ENCODE results near the gene CELF4.

CELF4 gene

GRCh38 chr18:37536656-37537055, 28.9 kb downstream of the CELF4 start:
- TF ChIP-seq TCF12 (IDR thresholded peaks at IDR 0.05; ENCODE audit: low read depth) = no peak
- TF ChIP-seq REST (IDR thresholded peaks at IDR 0.05; ENCODE audit: low read depth) = no peak
- no peak for TF ChIP-seq CREB1 (IDR thresholded peaks at IDR 0.05; ENCODE audit: low read depth)
- no peak for TF ChIP-seq MAX (IDR thresholded peaks at IDR 0.05)

DNA sequence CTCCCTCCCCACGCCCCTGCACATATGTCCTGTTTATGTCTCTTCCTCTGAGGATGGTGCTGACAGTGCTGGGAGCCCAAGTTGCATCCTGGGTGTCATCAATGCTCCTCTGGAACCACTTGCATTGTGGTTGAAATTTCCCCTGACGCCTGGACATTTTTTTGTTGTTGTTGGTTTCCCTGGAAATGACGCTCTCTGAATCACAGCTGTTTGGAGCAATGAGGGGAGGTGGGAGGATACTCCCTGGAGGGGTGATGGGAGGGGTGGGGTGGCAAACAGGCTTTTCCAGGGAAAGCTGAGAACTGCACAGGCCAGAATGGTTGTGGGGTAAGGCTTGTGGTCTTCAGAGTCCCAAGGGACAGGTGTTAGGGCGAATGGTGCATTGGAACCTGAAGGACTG, 29.6 kb downstream of the CELF4 start:
- TF ChIP-seq FOXM1 (IDR thresholded peaks at IDR 0.05; ENCODE audit: borderline replicate concordance, low read depth) = no peak

DNA sequence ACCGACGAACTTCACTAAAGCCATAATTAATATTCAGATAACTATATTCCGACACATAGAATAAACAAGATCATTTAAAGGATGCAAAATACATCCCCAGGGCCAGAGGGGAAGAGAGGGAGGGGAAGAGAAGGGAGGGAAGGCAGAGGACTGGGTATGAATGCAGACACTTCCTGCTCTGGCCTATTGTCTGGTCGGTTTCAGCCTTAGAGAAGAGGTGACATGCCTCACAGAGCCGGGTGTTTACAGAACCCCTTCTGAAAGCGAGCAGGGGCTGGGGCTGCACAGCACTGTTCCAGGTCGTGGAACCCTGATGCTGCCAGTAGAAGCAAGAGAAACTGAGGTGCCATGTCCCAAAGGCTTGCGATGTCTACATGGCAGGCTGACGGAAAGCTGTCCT, 31.0 kb downstream of the CELF4 start:
- TF ChIP-seq FOXM1 (IDR thresholded peaks at IDR 0.05; ENCODE audit: borderline replicate concordance, low read depth) (no peak), EGR1 (IDR thresholded peaks at IDR 0.05) (no peak), CREB1 (IDR thresholded peaks at IDR 0.05; ENCODE audit: low read depth) (no peak), USF1 (IDR thresholded peaks at IDR 0.05) (no peak), REST (IDR thresholded peaks at IDR 0.05; ENCODE audit: low read depth) (no peak), CEBPB (IDR thresholded peaks at IDR 0.05) (no peak), TAF1 (IDR thresholded peaks at IDR 0.05; ENCODE audit: low read depth) (no peak), RAD21 (IDR thresholded peaks at IDR 0.05; ENCODE audit: low read depth) (no peak), ZBTB7A (IDR thresholded peaks at IDR 0.05; ENCODE audit: low read depth) (no peak), TEAD4 (IDR thresholded peaks at IDR 0.05) (no peak)

GRCh38 chr18:37533647-37534584, 31.7 kb downstream of the CELF4 start:
- TF ChIP-seq USF1 (IDR thresholded peaks at IDR 0.05) (no peak), REST (IDR thresholded peaks at IDR 0.05; ENCODE audit: low read depth) (no peak), TCF12 (IDR thresholded peaks at IDR 0.05; ENCODE audit: low read depth) (no peak), TEAD4 (IDR thresholded peaks at IDR 0.05) (no peak), YY1 (IDR thresholded peaks at IDR 0.05; ENCODE audit: low read depth) (no peak), CEBPB (IDR thresholded peaks at IDR 0.05) (no peak), ZBTB7A (IDR thresholded peaks at IDR 0.05; ENCODE audit: low read depth) (no peak), EP300 (IDR thresholded peaks at IDR 0.05; ENCODE audit: borderline replicate concordance) (no peak), RAD21 (IDR thresholded peaks at IDR 0.05; ENCODE audit: low read depth) (no peak), MAX (IDR thresholded peaks at IDR 0.05) (no peak), FOXM1 (IDR thresholded peaks at IDR 0.05; ENCODE audit: borderline replicate concordance, low read depth) (no peak), EGR1 (IDR thresholded peaks at IDR 0.05) (no peak), CREB1 (IDR thresholded peaks at IDR 0.05; ENCODE audit: low read depth) (no peak), NFIC (IDR thresholded peaks at IDR 0.05) (no peak), TAF1 (IDR thresholded peaks at IDR 0.05; ENCODE audit: low read depth) (no peak)

DNA sequence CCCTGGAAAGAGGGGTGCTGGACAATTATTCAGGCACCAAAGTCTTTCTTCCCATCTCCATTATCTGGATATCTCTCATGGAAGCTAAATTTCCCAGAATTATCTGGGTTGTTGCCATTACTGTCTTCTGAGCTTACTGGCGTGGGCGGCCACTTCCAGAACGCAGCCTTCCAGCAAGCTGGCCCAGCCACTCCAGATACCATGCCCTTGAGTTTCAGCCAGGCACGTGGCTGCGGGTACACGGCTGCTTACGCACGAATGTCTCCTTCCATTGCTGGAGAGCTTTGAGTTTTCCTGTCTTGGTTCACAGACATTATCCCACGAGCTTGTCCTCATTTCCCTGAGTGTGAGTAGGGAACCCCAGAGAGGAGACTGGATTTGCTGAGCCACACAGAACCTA, 32.7 kb downstream of the CELF4 start:
- no peak for TF ChIP-seq ZBTB7A (IDR thresholded peaks at IDR 0.05; ENCODE audit: low read depth)
- TF ChIP-seq TAF1 (IDR thresholded peaks at IDR 0.05; ENCODE audit: low read depth) = no peak
- no peak for TF ChIP-seq FOXM1 (IDR thresholded peaks at IDR 0.05; ENCODE audit: borderline replicate concordance, low read depth)
- no peak for TF ChIP-seq YY1 (IDR thresholded peaks at IDR 0.05; ENCODE audit: low read depth)
- TF ChIP-seq RAD21 (IDR thresholded peaks at IDR 0.05; ENCODE audit: low read depth) = no peak
- no peak for TF ChIP-seq MAX (IDR thresholded peaks at IDR 0.05)
- TF ChIP-seq TEAD4 (IDR thresholded peaks at IDR 0.05) = no peak
- no peak for TF ChIP-seq CREB1 (IDR thresholded peaks at IDR 0.05; ENCODE audit: low read depth)
- TF ChIP-seq REST (IDR thresholded peaks at IDR 0.05; ENCODE audit: low read depth) = no peak
- TF ChIP-seq EP300 (IDR thresholded peaks at IDR 0.05; ENCODE audit: borderline replicate concordance) = no peak
- TF ChIP-seq EGR1 (IDR thresholded peaks at IDR 0.05) = no peak
- TF ChIP-seq NFIC (IDR thresholded peaks at IDR 0.05) = no peak
- TF ChIP-seq TCF12 (IDR thresholded peaks at IDR 0.05; ENCODE audit: low read depth) = no peak
- TF ChIP-seq USF1 (IDR thresholded peaks at IDR 0.05) = no peak
- TF ChIP-seq CEBPB (IDR thresholded peaks at IDR 0.05) = no peak

Measured in Ishikawa (cell line).